Ascending aorta (tissue), 2 donors: ENCODE data around the gene ZBTB7C. TPM values are rescaled to one million over a fixed set of nuclear protein-coding genes. Genes with fewer than 3 reads are reported as not detected.
"Not testable (repeated sequence)": the region's sequence is repeated elsewhere in the genome, so short reads cannot be mapped to it uniquely, and the experiment has no call there.

Experiments used
- DNase-seq, 2 donors: peaks; one replicate each; pipeline ENCODE4 v3.0.0-alpha.2; 2019; ENCODE audit warnings: low spot score in 2 of 2
- H3K27ac ChIP-seq, 2 donors: fragments of 200-600 bp; sonication (generic); one replicate each; pipeline ENCODE4 v1.5.1; 2016 to 2017; ENCODE audit warnings: mild to moderate bottlenecking in 1 of 2
- H3K27me3 ChIP-seq: fragments of 200-600 bp; sonication (generic); one replicate; pipeline ENCODE4 v1.5.1; 2017
- H3K36me3 ChIP-seq, 2 donors: fragments of 200-600 bp; sonication (generic); one replicate each; pipeline ENCODE4 v1.5.1; 2016
- H3K4me1 ChIP-seq, 2 donors: fragments of 200-600 bp; sonication (generic); one replicate each; pipeline ENCODE4 v1.5.1; 2016 to 2017; ENCODE audit warnings: mild to moderate bottlenecking in 1 of 2
- H3K4me3 ChIP-seq, 2 donors: fragments of 200-600 bp; sonication (generic); one replicate each; pipeline ENCODE4 v1.5.1; 2016 to 2017; ENCODE audit warnings: mild to moderate bottlenecking in 1 of 2
- H3K9me3 ChIP-seq, 2 donors: fragments of 200-600 bp; sonication (generic); one replicate each; pipeline ENCODE4 v1.5.1; 2016
- intact Hi-C: fragments of 100-400 bp; cut with DNase I; formaldehyde crosslinking; loops from one replicate; pipeline ENCODE4 v1.15.1; 2023
- total RNA-seq: library from RNA; depleted of rRNA; stranded (reverse); fragments of >200 nt; gene quantifications from one replicate; pipeline ENCODE4 v1.1.0, GENCODE V29; 2016
- TF ChIP-seq, protein P1 (sequence below), 3 experiments: fragments of 200-600 bp in 2 of 3; fragments of 450-650 bp in 1 of 3; sonication (generic) in 2 of 3; IDR thresholded peaks; one replicate each; pipeline ENCODE4 v1.5.1; 2016 to 2019; ENCODE audit warnings: antibody characterized with exemption in 3 of 3, mild to moderate bottlenecking in 1 of 3, moderate library complexity in 1 of 3

Gene ZBTB7C
- total RNA-seq, 1 donor from 2014 or later: 8.1 TPM

DNA sequence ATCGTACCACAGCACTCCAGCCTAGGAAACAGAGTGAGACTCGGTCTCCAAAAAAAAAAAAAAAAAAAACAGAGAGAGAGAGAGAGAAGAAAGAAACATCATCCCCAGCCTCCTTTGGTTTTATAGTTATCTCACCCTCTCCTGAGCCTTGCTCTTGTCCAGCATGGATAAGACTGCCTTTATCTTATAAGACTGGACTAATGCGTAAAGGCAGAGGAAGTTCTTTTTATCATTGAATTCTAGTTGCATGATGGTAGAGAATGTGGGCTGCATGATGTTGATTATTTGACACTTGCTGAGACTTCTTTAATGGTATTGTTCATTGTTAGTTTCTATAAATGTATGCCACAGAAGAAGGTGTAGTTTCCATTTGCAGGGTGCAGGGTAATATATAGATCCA lies 124.4 kb downstream of the ZBTB7C start:
- intact Hi-C loops: no loop called here
- no peak overlapping the region for H3K4me3 ChIP-seq
- H3K9me3 ChIP-seq: peaks cover 0 to 4% of the 10 kb centered on the region in 2 donors
- H3K27me3 ChIP-seq: no peaks in the 10 kb centered on the region
- TF ChIP-seq, protein P1, sequence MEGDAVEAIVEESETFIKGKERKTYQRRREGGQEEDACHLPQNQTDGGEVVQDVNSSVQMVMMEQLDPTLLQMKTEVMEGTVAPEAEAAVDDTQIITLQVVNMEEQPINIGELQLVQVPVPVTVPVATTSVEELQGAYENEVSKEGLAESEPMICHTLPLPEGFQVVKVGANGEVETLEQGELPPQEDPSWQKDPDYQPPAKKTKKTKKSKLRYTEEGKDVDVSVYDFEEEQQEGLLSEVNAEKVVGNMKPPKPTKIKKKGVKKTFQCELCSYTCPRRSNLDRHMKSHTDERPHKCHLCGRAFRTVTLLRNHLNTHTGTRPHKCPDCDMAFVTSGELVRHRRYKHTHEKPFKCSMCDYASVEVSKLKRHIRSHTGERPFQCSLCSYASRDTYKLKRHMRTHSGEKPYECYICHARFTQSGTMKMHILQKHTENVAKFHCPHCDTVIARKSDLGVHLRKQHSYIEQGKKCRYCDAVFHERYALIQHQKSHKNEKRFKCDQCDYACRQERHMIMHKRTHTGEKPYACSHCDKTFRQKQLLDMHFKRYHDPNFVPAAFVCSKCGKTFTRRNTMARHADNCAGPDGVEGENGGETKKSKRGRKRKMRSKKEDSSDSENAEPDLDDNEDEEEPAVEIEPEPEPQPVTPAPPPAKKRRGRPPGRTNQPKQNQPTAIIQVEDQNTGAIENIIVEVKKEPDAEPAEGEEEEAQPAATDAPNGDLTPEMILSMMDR (IDR thresholded peaks at IDR 0.05): no peak
- no peak for DNase-seq
- H3K4me1 ChIP-seq: no peaks in the 10 kb centered on the region
- H3K27ac ChIP-seq: no peak overlapping the region
- no peaks in the 10 kb centered on the region for H3K36me3 ChIP-seq

DNA sequence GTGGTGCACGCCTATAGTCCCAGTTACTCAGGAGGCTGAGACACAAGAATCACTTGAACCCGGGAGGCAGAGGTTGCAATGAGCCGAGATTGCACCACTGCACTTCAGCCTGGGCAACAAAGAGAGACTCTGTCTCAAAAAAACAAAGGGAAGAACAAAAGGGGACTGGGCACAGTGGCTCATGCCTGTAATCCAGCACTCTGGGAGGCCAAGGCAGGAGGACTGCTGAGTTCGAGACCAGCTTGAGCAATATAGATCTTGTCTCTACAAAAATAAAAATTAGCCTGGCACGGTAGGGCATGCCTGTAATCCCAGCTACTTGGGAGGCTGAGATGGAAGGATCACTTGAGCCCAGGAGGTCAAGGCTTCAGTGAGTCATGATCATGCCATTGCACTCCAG lies 125.2 kb downstream of the ZBTB7C start:
- intact Hi-C loops, H3K27me3 ChIP-seq, H3K4me1 ChIP-seq, H3K36me3 ChIP-seq, H3K27ac ChIP-seq, DNase-seq, H3K9me3 ChIP-seq, H3K4me3 ChIP-seq: not testable (repeated sequence)

DNA sequence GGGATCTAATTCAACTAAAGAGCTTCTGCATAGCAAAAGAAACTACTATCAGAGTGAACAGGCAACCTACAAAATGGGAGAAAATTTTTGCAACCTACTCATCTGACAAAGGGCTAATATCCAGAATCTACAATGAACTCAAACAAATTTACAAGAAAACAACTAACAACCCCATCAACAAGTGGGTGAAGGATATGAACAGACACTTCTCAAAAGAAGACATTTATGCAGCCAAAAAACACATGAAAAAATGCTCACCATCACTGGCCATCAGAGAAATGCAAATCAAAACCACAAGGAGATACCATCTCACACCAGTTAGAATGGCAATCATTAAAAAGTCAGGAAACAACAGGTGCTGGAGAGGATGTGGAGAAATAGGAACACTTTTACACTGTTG lies 127.7 kb downstream of the ZBTB7C start:
- H3K9me3 ChIP-seq, intact Hi-C loops, H3K4me3 ChIP-seq, H3K27ac ChIP-seq, H3K36me3 ChIP-seq, H3K4me1 ChIP-seq, DNase-seq, H3K27me3 ChIP-seq: not testable (repeated sequence)

DNA sequence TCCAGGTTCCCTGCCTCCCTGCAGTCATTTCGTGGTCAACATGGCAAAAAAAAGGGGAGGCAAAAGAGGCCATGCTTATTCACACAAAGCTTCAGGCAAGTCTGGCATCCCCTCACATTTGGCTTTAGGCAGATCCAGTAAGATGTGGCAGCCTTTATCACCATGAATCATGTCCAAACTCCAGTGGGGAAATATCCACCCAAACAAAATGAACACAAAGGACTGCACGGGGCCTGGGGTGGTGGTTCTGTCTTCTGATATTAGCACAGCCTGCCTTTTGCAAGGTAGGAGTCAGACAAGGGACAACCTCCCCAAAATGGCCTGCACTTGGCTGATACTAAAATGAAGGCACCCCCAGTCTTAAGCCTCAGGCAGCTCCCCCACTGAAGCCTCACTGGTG lies 129.9 kb downstream of the ZBTB7C start:
- Histone ChIP-seq H3K9me3 (no peaks in the 10 kb centered on the region), H3K4me3 (no peak overlapping the region), H3K27me3 (no peaks in the 10 kb centered on the region), H3K27ac (no peak overlapping the region), H3K36me3 (no peaks in the 10 kb centered on the region), H3K4me1 (no peaks in the 10 kb centered on the region)
- TF ChIP-seq, protein P1 (IDR thresholded peaks at IDR 0.05): no peak
- intact Hi-C loops: no loop called here
- DNase-seq: no peak

DNA sequence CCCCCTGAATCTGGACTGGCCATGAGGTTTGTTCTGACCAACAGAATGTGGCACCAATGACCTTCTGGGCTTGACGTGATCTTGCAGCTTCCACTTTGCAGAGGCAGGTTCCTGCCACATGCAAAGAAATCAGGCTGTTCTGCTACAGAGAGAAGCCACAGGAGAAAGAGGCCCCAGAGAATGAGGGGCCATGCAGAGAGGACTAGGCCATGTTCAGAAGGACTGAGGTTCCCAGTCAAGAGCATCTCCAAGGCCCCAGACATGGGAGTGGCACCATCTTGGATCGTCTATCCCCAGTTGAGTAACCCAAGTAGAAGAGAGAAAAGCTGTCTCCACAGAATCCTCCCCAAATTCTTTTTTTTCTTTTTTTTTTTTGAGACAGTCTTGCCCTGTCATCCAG lies 131.1 kb downstream of the ZBTB7C start:
- no peak for DNase-seq
- Histone ChIP-seq H3K4me1 (no peaks in the 10 kb centered on the region), H3K4me3 (no peak overlapping the region), H3K36me3 (no peaks in the 10 kb centered on the region), H3K27ac (no peak overlapping the region), H3K9me3 (no peaks in the 10 kb centered on the region), H3K27me3 (no peaks in the 10 kb centered on the region)
- TF ChIP-seq, protein P1 (IDR thresholded peaks at IDR 0.05): no peak
- intact Hi-C loops: no loop called here

DNA sequence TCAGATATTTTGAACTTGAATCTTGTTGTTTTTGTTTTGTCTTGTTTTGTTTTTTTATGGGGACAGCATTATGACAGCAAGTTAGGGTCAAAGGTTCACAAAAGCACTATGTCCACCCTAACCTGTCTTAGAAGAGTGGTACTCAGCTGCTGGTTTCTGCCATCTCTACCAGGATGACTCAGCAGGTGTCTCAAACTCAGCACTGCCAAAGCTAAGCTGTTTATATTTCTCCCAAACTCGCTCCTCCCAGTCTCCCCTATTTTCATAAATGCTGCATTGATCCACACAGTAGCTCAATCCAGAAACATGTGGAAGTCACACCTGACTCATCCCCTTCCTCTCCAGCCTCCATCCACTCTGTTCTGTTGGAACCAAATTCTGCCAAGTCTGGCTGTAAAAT lies 134.9 kb downstream of the ZBTB7C start:
- Histone ChIP-seq H3K9me3 (no peaks in the 10 kb centered on the region), H3K4me1 (no peaks in the 10 kb centered on the region), H3K27me3 (no peaks in the 10 kb centered on the region), H3K36me3 (no peaks in the 10 kb centered on the region), H3K27ac (no peak overlapping the region), H3K4me3 (no peak overlapping the region)
- TF ChIP-seq, protein P1 (IDR thresholded peaks at IDR 0.05): no peak
- no peak for DNase-seq
- intact Hi-C loops: no loop called here

DNA sequence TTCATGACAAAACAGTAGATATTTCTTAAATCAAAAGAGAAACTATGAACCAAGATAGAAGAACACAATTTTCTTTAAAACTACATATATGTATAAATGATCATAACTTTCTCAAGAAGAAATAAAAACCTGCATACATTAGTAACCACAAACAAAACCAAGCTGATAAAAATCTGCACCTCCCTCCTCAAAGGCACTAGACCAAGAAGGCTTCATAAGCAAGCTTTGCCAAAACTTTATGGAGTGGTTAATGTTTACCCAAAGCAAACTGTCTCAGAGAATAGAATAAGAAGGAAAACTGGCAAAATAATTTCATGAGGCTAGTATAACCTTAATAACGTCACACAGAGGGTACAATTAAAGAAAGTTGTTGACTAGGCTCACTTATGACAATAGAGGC lies 138.3 kb downstream of the ZBTB7C start:
- H3K27me3 ChIP-seq: no peaks in the 10 kb centered on the region
- TF ChIP-seq, protein P1 (IDR thresholded peaks at IDR 0.05): no peak
- no peaks in the 10 kb centered on the region for H3K4me1 ChIP-seq
- H3K36me3 ChIP-seq: no peaks in the 10 kb centered on the region
- DNase-seq: no peak
- H3K9me3 ChIP-seq: no peaks in the 10 kb centered on the region
- intact Hi-C loops: no loop called here
- H3K27ac ChIP-seq: no peak overlapping the region
- H3K4me3 ChIP-seq: no peak overlapping the region
